GM13977 (cell line): ENCODE measurements around the gene SCOC.

ENCODE experiments used
- DNase-seq: peaks from one replicate; pipeline ENCODE4 v3.0.0; 2012; ENCODE audit warnings: low spot score
- CTCF ChIP-seq: IDR thresholded peaks from 2 replicates; pipeline ENCODE4 v1.5.1; 2012; ENCODE audit warnings: mild to moderate bottlenecking, control low read depth; ENCODE audit not compliant: insufficient read depth; ENCODE audit errors: extremely low read depth, missing control alignments
- in situ Hi-C: fragments of 300-500 bp; cut with MboI; formaldehyde crosslinking; loops from one replicate; pipeline ENCODE4 v1.12.0; 2022; ENCODE audit warnings: low sequenced_read_pairs, low pct_unique_long_range_greater_than_20kb, mixed read lengths, inconsistent platforms; ENCODE audit not compliant: unreplicated experiment

SCOC gene

GRCh38 chr4:140346136-140346535 lies 27.3 kb upstream of the SCOC start:
- DNase-seq = no peak
- TF ChIP-seq CTCF = no peak
- in situ Hi-C loops = no loop called here

- TF ChIP-seq CTCF = no peak
- in situ Hi-C loops = loop anchor here (25.0 kb wide), 2 partner anchors 262 to 512 kb away; no protein-coding TSS in a partner anchor
- no peak for DNase-seq
Observed at GRCh38 chr4:140349816-140350215, 23.6 kb upstream of the SCOC start.

GRCh38 chr4:140351093-140352075 lies 22.1 kb upstream of the SCOC start:
- TF ChIP-seq CTCF = no peak

GRCh38 chr4:140353786-140354185 lies 19.7 kb upstream of the SCOC start:
- in situ Hi-C loops = loop anchor here (25.0 kb wide), 2 partner anchors 259 to 509 kb away; no protein-coding TSS in a partner anchor
- DNase-seq = no peak
- TF ChIP-seq CTCF = no peak

More at GRCh38 chr4:140351093-140352075, 22.1 kb upstream of the SCOC start:
- no peak for DNase-seq
- in situ Hi-C loops = loop anchor here (25.0 kb wide), 2 partner anchors 261 to 511 kb away; no protein-coding TSS in a partner anchor

- in situ Hi-C loops = loop anchor here (25.0 kb wide), 2 partner anchors 257 to 507 kb away; no protein-coding TSS in a partner anchor
- no peak for TF ChIP-seq CTCF
- DNase-seq = no peak
Observed at GRCh38 chr4:140355288-140355687, 18.2 kb upstream of the SCOC start.

GRCh38 chr4:140357868-140358267 lies 15.6 kb upstream of the SCOC start:
- no peak for DNase-seq
- TF ChIP-seq CTCF = no peak
- in situ Hi-C loops = loop anchor here (25.0 kb wide), 2 partner anchors 254 to 504 kb away; no protein-coding TSS in a partner anchor
